ENCODE results near the gene DEPP1. TPM values are rescaled to one million over a fixed set of nuclear protein-coding genes. Genes with fewer than 3 reads are reported as not detected.

DEPP1 gene
- total RNA-seq, 6 experiments from 2014 or later = 5.3 to 94.6 (median 71.5) TPM

DNA sequence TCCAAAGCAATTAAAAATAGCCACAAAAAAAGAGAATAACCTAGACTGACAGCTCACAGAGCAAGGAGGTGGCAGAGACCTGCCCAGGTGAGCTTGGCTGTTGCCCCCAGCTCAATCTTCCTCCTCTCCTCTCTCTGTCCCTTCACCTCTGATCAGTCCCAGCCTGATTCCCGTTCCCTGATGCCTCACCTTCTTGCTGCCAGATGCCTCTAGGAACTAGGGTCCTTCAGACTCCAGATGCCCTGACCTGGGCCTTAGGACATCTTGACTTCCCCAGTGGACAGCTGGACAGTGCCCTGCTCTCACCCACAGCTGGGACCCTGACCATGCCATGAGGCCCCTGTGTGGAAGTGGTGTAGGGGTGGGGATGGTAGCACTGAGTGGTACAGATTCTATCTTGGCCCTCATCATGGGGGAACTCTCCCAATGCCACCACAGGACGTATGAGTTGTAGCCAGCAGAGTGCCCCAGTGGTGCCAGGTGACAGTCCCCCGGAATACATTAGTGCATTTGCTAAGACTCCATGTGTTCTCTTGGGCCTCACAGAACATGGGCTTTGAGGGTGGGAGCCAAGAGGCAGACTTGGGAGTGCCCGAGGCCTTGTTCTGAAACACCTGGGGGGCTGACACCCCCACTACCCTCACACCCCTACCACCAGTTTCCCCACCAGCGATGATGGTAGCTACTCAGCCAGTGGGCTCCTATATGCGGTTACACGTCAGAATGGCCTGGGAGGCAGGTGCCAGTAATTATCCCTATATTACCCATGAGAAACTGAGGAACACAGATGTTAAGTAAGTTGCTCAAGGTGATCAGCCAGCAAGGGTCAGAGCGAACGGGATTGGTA lies 2.0 kb downstream of the DEPP1 start:
- Histone ChIP-seq H3K27ac (peak overlapping the region; percentile 90 to 96 (median 93)), H3K4me1 (peaks cover 0 to 56% (median 24%) of the 10 kb centered on the region in 4 donors), H3K27me3 (no peaks in the 10 kb centered on the region), H3K4me3 (peak overlapping the region; percentile 68 to 83 (median 81)), H3K9me3 (no peaks in the 10 kb centered on the region), H3K36me3 (peaks cover 0 to 5% (median 2%) of the 10 kb centered on the region in 4 donors)
- ATAC-seq (no peak), DNase-seq (peak in 1 of 3 donors; percentile 42)
- WGBS (ENCODE audit: insufficient coverage, low coverage, low lambda C conversion rate, missing lambda C conversion rate) = 33% methylated on average over 3 of the region's 9 CpGs
- intact Hi-C loops (cut with DNase I) = no loop called here
- TF ChIP-seq POLR2A (IDR thresholded peaks at IDR 0.05) = no peak
- TF ChIP-seq, protein P1, sequence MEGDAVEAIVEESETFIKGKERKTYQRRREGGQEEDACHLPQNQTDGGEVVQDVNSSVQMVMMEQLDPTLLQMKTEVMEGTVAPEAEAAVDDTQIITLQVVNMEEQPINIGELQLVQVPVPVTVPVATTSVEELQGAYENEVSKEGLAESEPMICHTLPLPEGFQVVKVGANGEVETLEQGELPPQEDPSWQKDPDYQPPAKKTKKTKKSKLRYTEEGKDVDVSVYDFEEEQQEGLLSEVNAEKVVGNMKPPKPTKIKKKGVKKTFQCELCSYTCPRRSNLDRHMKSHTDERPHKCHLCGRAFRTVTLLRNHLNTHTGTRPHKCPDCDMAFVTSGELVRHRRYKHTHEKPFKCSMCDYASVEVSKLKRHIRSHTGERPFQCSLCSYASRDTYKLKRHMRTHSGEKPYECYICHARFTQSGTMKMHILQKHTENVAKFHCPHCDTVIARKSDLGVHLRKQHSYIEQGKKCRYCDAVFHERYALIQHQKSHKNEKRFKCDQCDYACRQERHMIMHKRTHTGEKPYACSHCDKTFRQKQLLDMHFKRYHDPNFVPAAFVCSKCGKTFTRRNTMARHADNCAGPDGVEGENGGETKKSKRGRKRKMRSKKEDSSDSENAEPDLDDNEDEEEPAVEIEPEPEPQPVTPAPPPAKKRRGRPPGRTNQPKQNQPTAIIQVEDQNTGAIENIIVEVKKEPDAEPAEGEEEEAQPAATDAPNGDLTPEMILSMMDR (IDR thresholded peaks at IDR 0.05) = no peak

DNA sequence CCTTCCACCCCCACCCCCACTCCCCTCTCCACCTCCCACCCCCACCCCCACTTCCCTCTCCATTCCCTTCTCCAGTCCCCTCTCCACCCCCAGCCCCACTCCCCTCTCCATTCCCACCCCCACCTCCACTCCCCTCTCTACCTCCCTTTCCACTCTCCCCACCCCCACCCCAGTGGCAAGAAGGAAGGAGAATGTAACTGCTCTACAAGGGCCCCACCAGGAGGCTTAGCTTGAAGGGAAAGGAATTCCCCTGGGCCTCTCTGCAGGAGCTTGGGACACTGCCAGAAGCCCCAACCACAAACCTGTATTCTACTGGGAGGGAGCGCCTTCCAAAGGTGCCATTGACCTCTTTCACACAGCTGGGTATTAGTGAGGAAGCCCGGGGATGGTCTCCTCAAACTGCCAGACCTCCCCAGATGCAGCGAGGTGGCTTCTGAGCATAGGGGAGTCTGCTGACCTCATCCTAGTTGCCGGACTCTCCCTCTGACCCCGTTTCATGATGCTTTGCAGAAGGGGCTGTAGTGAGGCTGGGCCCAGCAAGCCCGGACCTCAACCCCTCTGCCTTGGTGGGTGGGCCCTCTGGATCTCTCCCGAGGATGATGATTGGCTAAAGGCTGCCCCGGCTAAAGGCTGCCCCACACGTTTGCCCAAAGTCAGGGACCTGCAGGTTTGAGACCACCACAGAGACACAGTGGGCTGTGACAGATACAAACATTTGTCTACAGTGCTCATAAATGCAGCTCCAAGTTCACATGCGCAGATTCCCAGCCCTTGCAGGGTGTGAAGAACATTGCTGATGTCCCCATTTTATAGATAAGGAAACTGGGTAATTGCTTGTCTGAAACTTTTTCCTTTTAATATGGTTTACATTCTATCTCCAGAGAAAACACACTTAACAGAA lies 2.9 kb downstream of the DEPP1 start:
- WGBS (ENCODE audit: insufficient coverage, low coverage, low lambda C conversion rate, missing lambda C conversion rate) = 10% methylated on average over 7 of the region's 10 CpGs
- ATAC-seq = peak; percentile 1 to 4 (median 3)

DNA sequence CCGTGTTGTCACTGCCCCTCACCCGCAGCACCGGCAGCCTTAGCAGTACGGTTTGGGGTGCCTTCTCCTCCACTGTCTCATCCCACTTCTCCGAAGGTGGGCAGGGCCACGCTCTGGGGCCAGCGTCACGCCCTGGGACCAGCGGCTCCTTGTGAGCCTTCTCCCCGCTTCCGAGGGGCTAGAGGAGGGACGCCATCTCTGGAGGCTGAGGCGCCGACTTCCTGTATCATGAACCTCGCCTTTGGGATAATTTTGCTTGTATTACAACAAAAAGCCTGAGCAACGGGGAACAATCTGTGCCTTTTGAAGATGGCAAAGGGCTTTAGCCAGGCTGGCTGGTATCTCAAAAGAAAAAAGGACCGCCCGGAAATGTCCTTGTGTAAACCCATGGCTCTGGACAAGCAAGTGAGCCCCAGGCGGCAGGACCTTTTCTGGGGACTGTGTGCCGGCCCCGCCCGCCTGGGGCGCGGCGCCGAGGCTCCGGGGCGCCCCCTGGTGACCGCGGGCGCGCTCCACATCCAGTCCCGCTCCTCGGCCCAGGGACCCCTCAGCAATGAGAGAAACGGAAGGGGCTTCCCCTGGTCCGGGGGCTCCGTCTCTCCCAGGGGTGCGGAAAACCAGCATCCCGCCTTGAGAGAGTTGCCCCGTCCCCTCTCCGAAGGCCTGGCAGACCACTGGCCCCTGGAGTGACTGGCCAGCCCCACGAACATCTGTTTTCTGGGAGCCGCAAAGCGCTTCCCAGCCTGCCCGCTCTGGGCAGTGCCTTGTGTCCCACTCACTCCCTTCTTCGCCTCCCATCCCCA lies 3.8 kb downstream of the DEPP1 start:
- Histone ChIP-seq H3K4me3 (peak overlapping the region; percentile 9 to 35 (median 16)), H3K27me3 (no peaks in the 10 kb centered on the region), H3K4me1 (peaks cover 0 to 41% (median 18%) of the 10 kb centered on the region in 4 donors), H3K27ac (peak overlapping the region; percentile 59 to 93 (median 69)), H3K9me3 (no peaks in the 10 kb centered on the region), H3K36me3 (peaks cover 0 to 18% (median 2%) of the 10 kb centered on the region in 4 donors)
- 4% methylated on average over 34 of the region's 46 CpGs for WGBS (ENCODE audit: insufficient coverage, low coverage, low lambda C conversion rate, missing lambda C conversion rate)
- no peak for TF ChIP-seq POLR2A (IDR thresholded peaks at IDR 0.05)
- TF ChIP-seq, protein P1 (IDR thresholded peaks at IDR 0.05) = peak; percentile 95 to 99 (median 98)
- intact Hi-C loops (cut with DNase I) = loop anchor here (5.0 kb wide), 1 partner anchor 43 kb away; no protein-coding TSS in a partner anchor
- ATAC-seq (peak; percentile 39 to 67 (median 62)), DNase-seq (peak in 2 of 3 donors; percentile 76 to 83)

More for the DNA sequence above, 2.9 kb downstream of the DEPP1 start:
- H3K4me1 ChIP-seq = peaks cover 0 to 47% (median 22%) of the 10 kb centered on the region in 4 donors
- peak overlapping the region; percentile 68 to 83 (median 81) for H3K4me3 ChIP-seq
- no peaks in the 10 kb centered on the region for H3K9me3 ChIP-seq
- DNase-seq = peak in 1 of 3 donors; percentile 77
- intact Hi-C loops (cut with DNase I) = no loop called here
- peak overlapping the region; percentile 90 to 96 (median 93) for H3K27ac ChIP-seq
- peaks cover 0 to 14% (median 2%) of the 10 kb centered on the region in 4 donors for H3K36me3 ChIP-seq
- no peak for TF ChIP-seq POLR2A (IDR thresholded peaks at IDR 0.05)
- TF ChIP-seq, protein P1 (IDR thresholded peaks at IDR 0.05) = no peak
- H3K27me3 ChIP-seq = no peaks in the 10 kb centered on the region
